DOHH2 (cell line): ENCODE measurements around the gene CACNA2D2.

Source experiments
- EZH2phosphoT487 ChIP-seq: fragments of 200-600 bp; sonication (generic); IDR thresholded peaks from 2 replicates; pipeline ENCODE4 v1.6.1; 2017; ENCODE audit warnings: borderline replicate concordance, mild to moderate bottlenecking, antibody characterized with exemption, low read length, moderate library complexity, mixed read lengths
- TF ChIP-seq, protein P1 (sequence below): fragments of 200-600 bp; sonication (generic); IDR thresholded peaks from one replicate; pipeline ENCODE4 v1.5.1; 2014; ENCODE audit warnings: antibody characterized with exemption, mild to moderate bottlenecking, low read depth, low read length; ENCODE audit not compliant: poor library complexity, severe bottlenecking

DNA sequence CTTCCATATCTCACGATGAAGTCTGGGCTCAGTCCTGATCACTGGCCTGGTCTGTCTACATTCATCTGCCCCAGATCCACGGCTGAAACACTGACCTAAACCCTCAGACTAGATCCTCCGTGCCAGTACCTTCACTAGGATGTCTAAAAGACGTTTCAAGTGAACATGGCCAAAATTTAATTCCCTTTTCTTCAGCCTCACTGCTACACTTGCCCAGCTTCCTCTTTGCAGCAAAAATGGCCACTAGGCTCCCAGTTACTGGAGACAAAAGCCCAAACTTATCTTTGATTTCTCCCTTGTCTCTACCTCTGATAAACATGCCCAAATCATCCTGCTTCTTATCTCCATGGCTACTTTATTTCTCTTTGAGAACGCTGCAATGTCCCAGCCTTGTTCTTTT lies 164.5 kb downstream of the CACNA2D2 start:
- TF ChIP-seq, protein P1, sequence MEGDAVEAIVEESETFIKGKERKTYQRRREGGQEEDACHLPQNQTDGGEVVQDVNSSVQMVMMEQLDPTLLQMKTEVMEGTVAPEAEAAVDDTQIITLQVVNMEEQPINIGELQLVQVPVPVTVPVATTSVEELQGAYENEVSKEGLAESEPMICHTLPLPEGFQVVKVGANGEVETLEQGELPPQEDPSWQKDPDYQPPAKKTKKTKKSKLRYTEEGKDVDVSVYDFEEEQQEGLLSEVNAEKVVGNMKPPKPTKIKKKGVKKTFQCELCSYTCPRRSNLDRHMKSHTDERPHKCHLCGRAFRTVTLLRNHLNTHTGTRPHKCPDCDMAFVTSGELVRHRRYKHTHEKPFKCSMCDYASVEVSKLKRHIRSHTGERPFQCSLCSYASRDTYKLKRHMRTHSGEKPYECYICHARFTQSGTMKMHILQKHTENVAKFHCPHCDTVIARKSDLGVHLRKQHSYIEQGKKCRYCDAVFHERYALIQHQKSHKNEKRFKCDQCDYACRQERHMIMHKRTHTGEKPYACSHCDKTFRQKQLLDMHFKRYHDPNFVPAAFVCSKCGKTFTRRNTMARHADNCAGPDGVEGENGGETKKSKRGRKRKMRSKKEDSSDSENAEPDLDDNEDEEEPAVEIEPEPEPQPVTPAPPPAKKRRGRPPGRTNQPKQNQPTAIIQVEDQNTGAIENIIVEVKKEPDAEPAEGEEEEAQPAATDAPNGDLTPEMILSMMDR = peak; percentile 21
- no peak for TF ChIP-seq EZH2phosphoT487
